ENCODE results near the gene MATN3.

MATN3 gene

GRCh38 chr2:20042531-20042930, 30.1 kb upstream of the MATN3 start:
- no peak for TF ChIP-seq CTCF (IDR thresholded peaks at IDR 0.05; ENCODE audit: control extremely low read depth, extremely low read depth, low read depth, missing control alignments)
- no peak for DNase-seq (ENCODE audit: extremely low spot score)
- CTCF ChIA-PET, result interaction anchor here (1.2 to 1.4 kb wide), 2 partner anchors 27 to 63 kb away, joined by 3 to 8 read pairs; no protein-coding TSS in a partner anchor
- POLR2A ChIA-PET, result no interaction called here

DNA sequence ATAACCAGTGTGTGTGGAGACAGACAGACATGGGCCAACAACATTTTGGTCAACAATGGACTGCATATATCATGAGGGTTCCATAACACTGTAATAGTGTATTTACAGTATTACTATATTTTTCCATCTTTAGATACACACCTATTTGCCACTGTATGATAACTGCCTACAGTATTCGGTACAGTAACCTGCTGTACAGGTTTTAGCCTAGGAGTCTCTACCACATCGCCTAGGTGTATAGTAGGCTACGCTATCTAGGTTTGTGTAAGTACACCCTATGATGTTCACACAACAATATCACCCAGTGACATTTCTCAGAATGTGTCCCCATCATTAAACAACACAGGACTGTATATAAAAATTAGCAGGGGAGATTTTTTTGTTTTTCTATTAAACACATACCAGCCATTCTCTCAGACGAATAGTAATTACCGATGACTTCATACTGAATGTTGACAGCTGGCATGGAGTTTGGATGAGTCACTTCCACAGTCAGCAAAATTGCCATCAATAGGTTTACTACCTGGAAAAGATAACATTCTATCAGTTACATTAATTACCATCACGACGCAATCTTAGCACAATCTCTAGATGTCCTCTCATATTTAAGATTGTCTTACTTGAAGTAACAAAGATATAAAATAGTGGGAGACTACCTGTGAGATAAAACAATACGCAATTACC, 28.2 kb upstream of the MATN3 start:
- ChIA-PET CTCF (interaction anchor here (1.1 kb wide), 1 partner anchor 8 kb away, joined by 3 read pairs; no protein-coding TSS in a partner anchor), POLR2A (no interaction called here)
- no peak for DNase-seq (ENCODE audit: extremely low spot score)
- TF ChIP-seq CTCF (IDR thresholded peaks at IDR 0.05; ENCODE audit: control extremely low read depth, extremely low read depth, low read depth, missing control alignments), result no peak

GRCh38 chr2:20037660-20038059, 25.2 kb upstream of the MATN3 start:
- no peak for TF ChIP-seq CTCF (IDR thresholded peaks at IDR 0.05; ENCODE audit: control extremely low read depth, extremely low read depth, low read depth, missing control alignments)
- no peak for DNase-seq (ENCODE audit: extremely low spot score)
- ChIA-PET POLR2A (no interaction called here), CTCF (interaction anchor here (1.6 to 5.7 kb wide), 2 partner anchors 14 to 22 kb away, joined by 6 to 55 read pairs; no protein-coding TSS in a partner anchor)

DNA sequence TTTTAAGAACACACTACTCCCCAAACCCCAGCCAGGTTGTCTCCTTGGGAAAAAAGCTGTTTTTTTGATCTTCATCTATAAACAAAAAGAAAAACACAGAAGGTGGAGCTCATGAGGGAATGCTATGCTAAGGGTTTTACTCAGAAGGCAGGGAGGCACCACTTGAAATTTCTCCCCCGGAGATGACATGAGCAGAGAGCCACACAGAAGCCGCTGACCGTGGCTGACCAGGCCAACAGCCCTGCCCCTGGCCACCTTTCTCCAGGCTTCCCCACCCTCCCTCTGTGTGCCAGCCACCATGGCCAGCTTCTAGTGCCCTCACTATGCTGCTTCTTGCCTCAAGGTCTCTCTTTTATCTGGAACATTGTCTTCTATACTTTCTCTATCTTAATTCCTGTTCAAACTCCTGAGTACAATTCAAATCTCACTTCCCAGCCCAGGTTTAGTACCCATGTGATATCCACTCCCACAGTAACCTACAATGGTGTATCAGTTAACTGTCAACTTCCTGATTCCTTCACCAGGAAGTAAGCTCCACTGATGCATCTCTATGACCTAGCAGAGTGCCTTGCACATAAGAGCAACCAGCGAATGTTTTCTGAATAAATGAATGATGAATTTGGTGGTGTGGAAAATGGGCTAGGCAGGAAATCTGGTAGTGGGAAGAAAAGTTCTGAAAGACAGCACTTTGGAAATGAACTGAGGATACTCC, 23.6 kb upstream of the MATN3 start:
- no peak for TF ChIP-seq CTCF (IDR thresholded peaks at IDR 0.05; ENCODE audit: control extremely low read depth, extremely low read depth, low read depth, missing control alignments)
- ChIA-PET CTCF (interaction anchor here (1.0 to 5.7 kb wide), 5 partner anchors 8 to 255 kb away, joined by 3 to 55 read pairs (median 6); no protein-coding TSS in a partner anchor), POLR2A (no interaction called here)

GRCh38 chr2:20034821-20035220, 22.4 kb upstream of the MATN3 start:
- ChIA-PET CTCF (interaction anchor here (0.7 to 5.7 kb wide), 6 partner anchors 7 to 32 kb away, joined by 3 to 55 read pairs (median 4); no protein-coding TSS in a partner anchor), POLR2A (no interaction called here)
- DNase-seq (ENCODE audit: extremely low spot score), result no peak
- no peak for TF ChIP-seq CTCF (IDR thresholded peaks at IDR 0.05; ENCODE audit: control extremely low read depth, extremely low read depth, low read depth, missing control alignments)

More for the DNA sequence above, 23.6 kb upstream of the MATN3 start:
- no peak for DNase-seq (ENCODE audit: extremely low spot score)

DNA sequence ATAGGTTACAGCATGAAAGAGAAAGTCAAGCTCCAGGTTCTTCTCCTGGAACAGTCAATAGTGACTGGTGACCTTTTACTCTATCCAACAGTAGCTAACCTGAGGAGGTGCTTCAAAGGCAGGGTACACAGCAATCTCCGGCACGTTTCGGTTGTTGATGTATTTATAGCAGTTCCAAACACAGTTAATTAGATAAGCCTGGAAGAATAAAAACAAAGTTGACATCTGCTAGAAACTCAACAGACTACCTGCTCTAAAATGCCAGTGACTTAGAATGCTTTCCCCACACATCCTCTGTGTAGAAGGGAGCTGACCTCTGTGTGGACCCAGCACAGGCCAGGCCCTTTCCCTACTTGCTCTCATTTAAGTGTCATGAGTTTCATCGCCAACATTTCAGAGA, 21.8 kb upstream of the MATN3 start:
- POLR2A ChIA-PET, result no interaction called here
- CTCF ChIA-PET, result interaction anchor here (0.7 to 5.7 kb wide), 8 partner anchors 11 to 78 kb away, joined by 3 to 55 read pairs (median 4); no protein-coding TSS in a partner anchor
- TF ChIP-seq CTCF (IDR thresholded peaks at IDR 0.05; ENCODE audit: control extremely low read depth, extremely low read depth, low read depth, missing control alignments), result no peak
- DNase-seq (ENCODE audit: extremely low spot score), result no peak

All from GM10248 (cell line).